MCF 10A (cell line): ENCODE data around the gene TUBB. TPM values are rescaled to one million over a fixed set of nuclear protein-coding genes. Genes with fewer than 3 reads are reported as not detected.

ENCODE experiments used
- BruUV-seq: library from RNA; stranded (reverse); fragments of 400-500 nt; replicated peaks from 2 replicates; lab custom pipeline; 2021; lab: Mats Ljungman, UMichigan
- CTCF ChIA-PET: fragments of 300-600 bp; sonication (Branson Sonifier 250); formaldehyde crosslinking; extraction: SDS; loops from one replicate; lab custom pipeline; 2021; ENCODE audit warnings: antibody characterized with exemption, inconsistent platforms; lab: Yijun Ruan, JAX
- POLR2A ChIA-PET: fragments of 300-600, 350-650 bp; sonication (Branson Sonifier 250); formaldehyde crosslinking; extraction: SDS; loops from one replicate; lab custom pipeline; 2020; ENCODE audit warnings: antibody characterized with exemption, inconsistent platforms; lab: Yijun Ruan, JAX
- DNase-seq: peaks from one replicate; pipeline ENCODE4 v3.0.0-alpha.2; 2018; ENCODE audit not compliant: unreplicated experiment
- H3K27ac Mint-ChIP-seq: one replicate; pipeline ENCODE4 v1.8.0; 2022; ENCODE audit warnings: mild to moderate bottlenecking, low read depth, mixed read lengths; ENCODE audit not compliant: unreplicated experiment
- H3K27me3 Mint-ChIP-seq: one replicate; pipeline ENCODE4 v1.8.0; 2022; ENCODE audit warnings: mixed read lengths; ENCODE audit not compliant: insufficient read depth, unreplicated experiment
- H3K36me3 Mint-ChIP-seq: one replicate; pipeline ENCODE4 v1.8.0; 2022; ENCODE audit warnings: mild to moderate bottlenecking, moderate library complexity, mixed read lengths; ENCODE audit not compliant: insufficient read depth, unreplicated experiment
- H3K4me1 Mint-ChIP-seq: one replicate; pipeline ENCODE4 v1.8.0; 2022; ENCODE audit warnings: mixed read lengths; ENCODE audit not compliant: insufficient read depth, unreplicated experiment
- H3K4me3 Mint-ChIP-seq: one replicate; pipeline ENCODE4 v1.8.0; 2022; ENCODE audit warnings: mild to moderate bottlenecking, moderate library complexity, mixed read lengths; ENCODE audit not compliant: unreplicated experiment
- H3K9me3 Mint-ChIP-seq: one replicate; pipeline ENCODE4 v1.8.0; 2022; ENCODE audit warnings: mixed read lengths; ENCODE audit not compliant: unreplicated experiment
- intact Hi-C: fragments of 100-400 bp; cut with micrococcal nuclease; formaldehyde crosslinking; loops from 2 replicates; pipeline ENCODE4 v1.14.1; 2022
- total RNA-seq: library from RNA; stranded (reverse); gene quantifications from 2 replicates; pipeline ENCODE4 v1.2.3, GENCODE V29; 2022
- TF ChIP-seq, protein P1 (sequence below): fragments of 200-600 bp; IDR thresholded peaks from one replicate; pipeline ENCODE4 v1.8.0; 2022; ENCODE audit warnings: antibody characterized with exemption, mild to moderate bottlenecking; ENCODE audit not compliant: unreplicated experiment

The TUBB gene
- total RNA-seq, 1 experiment from 2014 or later, result 210 TPM

DNA sequence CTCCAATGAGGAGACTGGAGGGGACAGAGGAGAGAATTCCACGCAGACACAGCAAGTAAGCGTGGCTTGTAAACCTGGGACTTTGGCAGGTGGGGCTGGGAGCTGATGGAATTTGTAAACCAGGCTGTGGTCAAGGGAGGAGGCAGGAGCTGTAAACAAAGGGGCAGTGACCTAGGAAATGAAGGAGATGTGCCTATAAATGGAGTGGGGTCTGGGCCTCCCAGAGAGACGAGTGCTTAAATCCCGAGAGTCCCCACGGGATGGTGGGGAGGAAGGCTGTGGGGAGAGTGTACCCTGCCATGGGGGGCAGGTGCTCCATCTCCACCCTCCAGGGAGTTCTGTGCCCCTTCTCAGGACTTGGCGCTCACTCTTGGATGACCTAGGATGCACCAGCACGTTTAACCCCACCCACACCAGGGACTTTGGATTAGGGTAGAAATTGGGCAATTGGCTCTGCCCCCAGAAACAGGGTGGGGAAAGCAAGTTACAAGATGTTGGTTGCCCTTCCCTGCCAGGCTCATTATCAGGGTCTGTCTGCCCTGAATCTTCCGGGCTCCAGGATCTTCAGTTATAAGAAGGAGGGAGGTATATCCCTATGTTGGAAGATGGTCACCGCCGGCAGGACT is 43.4 kb upstream of the TUBB start:
- Mint-ChIP-seq H3K27me3 (no peaks in the 10 kb centered on the region), H3K36me3 (peaks cover 61% of the 10 kb centered on the region), H3K4me3 (no peak overlapping the region), H3K9me3 (no peaks in the 10 kb centered on the region), H3K4me1 (peaks cover 12% of the 10 kb centered on the region), H3K27ac (peak overlapping the region; percentile 82)
- no TSS peak for BruUV-seq
- TF ChIP-seq, protein P1, sequence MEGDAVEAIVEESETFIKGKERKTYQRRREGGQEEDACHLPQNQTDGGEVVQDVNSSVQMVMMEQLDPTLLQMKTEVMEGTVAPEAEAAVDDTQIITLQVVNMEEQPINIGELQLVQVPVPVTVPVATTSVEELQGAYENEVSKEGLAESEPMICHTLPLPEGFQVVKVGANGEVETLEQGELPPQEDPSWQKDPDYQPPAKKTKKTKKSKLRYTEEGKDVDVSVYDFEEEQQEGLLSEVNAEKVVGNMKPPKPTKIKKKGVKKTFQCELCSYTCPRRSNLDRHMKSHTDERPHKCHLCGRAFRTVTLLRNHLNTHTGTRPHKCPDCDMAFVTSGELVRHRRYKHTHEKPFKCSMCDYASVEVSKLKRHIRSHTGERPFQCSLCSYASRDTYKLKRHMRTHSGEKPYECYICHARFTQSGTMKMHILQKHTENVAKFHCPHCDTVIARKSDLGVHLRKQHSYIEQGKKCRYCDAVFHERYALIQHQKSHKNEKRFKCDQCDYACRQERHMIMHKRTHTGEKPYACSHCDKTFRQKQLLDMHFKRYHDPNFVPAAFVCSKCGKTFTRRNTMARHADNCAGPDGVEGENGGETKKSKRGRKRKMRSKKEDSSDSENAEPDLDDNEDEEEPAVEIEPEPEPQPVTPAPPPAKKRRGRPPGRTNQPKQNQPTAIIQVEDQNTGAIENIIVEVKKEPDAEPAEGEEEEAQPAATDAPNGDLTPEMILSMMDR, result no peak
- ChIA-PET POLR2A (interaction anchor here (0.6 to 9.1 kb wide), 3 partner anchors 11 to 54 kb away, joined by 3 to 208 read pairs (median 11); partner anchors contain the start of genes MDC1 and TUBB), CTCF (interaction anchor here (1.5 to 17.5 kb wide), 3 partner anchors 9 to 50 kb away, joined by 6 to 537 read pairs (median 26); partner anchors contain the start of genes MDC1 and TUBB)
- DNase-seq, result no peak
- intact Hi-C loops, result no loop called here

DNA sequence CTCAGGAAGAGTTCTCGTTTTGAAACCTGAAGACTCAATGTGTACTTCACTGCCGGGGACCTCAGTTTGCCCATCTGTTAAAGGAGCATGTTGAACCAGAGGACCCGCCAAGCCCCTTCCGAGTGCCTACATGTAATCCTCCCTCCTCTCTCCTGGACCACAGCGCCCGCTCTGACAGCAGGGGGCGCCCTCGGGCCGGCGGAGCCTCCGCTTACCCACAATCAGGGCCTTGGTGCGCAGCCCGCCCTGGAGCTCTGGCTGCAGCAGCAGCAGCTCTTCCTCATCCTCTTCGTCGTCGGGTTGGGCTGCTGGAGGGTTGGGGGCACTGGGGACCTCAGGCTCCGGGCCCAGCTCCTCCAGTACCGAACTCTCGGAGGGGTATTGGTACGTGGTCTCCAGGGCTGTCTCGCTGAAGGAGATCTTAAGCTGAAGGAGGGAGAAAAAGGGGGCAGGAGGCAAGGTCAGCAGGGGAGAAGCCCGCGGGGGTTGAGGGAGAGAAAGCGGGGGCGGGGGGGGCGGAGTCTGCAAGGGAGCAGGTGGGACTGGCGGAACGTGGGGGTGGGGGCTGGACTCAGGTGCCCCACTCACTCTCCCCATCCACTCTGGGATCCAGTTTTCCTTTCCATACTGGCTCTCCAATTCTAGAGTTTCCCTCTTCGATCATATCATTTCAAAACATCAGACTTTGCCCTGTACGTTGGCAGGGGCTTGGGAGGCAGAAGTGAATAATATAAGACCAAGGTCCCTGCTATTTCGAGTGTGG is 41.0 kb upstream of the TUBB start:
- TF ChIP-seq, protein P1, result peak; percentile 98
- ChIA-PET POLR2A (interaction anchor here (0.6 to 9.1 kb wide), 7 partner anchors 9 to 205 kb away, joined by 3 to 208 read pairs (median 6); partner anchors contain the start of genes DDR1, MDC1, NRM and TUBB), CTCF (interaction anchor here (0.5 to 17.5 kb wide), 18 partner anchors 9 to 408 kb away, joined by 3 to 537 read pairs (median 4); partner anchors contain the start of genes MDC1 and TUBB)
- no peaks in the 10 kb centered on the region for H3K9me3 Mint-ChIP-seq
- intact Hi-C loops, result loop anchor here (1.0 kb wide), 2 partner anchors 43 to 391 kb away; no protein-coding TSS in a partner anchor
- H3K27ac Mint-ChIP-seq, result no peak overlapping the region
- peak overlapping the region; percentile 41 for H3K4me3 Mint-ChIP-seq
- no peaks in the 10 kb centered on the region for H3K27me3 Mint-ChIP-seq
- no TSS peak for BruUV-seq
- peak; percentile 82 for DNase-seq
- peaks cover 28% of the 10 kb centered on the region for H3K4me1 Mint-ChIP-seq
- H3K36me3 Mint-ChIP-seq, result peaks cover 70% of the 10 kb centered on the region

DNA sequence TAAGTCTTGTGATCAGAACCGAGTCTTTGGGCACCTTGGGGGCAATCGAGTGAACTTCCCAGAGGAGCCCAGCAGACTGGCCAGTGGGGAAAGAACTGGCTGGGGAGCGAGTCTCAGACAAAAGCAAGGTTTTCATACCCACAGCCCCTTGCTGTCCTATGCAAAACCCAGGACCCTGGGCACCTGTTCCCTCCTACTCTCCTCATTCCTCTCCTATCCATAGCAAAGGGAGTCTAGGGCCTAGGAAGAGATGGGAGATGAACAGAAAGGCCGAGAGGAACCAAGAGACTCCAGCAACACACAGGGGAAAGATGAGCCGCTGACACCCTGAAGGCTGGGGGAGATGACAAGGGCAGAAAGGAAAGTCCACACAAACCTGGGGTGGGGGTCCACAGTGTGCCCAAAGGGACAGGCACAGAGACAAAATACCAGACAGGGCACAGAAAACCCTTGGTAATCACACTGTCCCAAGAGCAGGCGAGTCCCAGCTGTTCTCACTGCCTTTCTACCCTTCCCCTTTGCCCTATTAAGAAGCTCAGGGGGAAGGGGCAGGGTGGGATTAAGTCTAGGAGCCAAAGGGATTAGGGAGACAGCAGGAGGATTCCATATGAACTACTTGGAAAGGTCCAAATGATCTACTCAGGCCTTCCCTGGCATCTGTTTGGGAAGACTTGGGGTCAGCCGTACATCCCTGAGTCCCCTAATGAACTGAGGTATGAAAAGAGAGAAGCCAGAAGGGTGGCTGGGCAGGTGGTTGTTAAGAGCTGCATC is 40.2 kb upstream of the TUBB start:
- ChIA-PET CTCF (interaction anchor here (0.7 to 17.5 kb wide), 7 partner anchors 9 to 407 kb away, joined by 3 to 537 read pairs (median 4); partner anchors contain the start of genes MDC1 and TUBB), POLR2A (interaction anchor here (0.5 to 9.1 kb wide), 8 partner anchors 8 to 204 kb away, joined by 3 to 251 read pairs (median 6); partner anchors contain the start of genes DDR1, MDC1 and TUBB)

More for the DNA sequence above, 40.2 kb upstream of the TUBB start:
- Mint-ChIP-seq H3K36me3 (peaks cover 75% of the 10 kb centered on the region), H3K4me3 (peak overlapping the region; percentile 41), H3K9me3 (no peaks in the 10 kb centered on the region), H3K27ac (no peak overlapping the region), H3K27me3 (no peaks in the 10 kb centered on the region), H3K4me1 (peaks cover 34% of the 10 kb centered on the region)
- TF ChIP-seq, protein P1, result no peak
- no TSS peak for BruUV-seq
- intact Hi-C loops, result loop anchor here (1.0 kb wide), 2 partner anchors 42 to 390 kb away; no protein-coding TSS in a partner anchor
- no peak for DNase-seq
